Activated B cell treated with CpG ODN at 0.5 μM for 24 hours (primary cell): Measurements from ENCODE around the gene HORMAD2. TPM values are rescaled to one million over a fixed set of nuclear protein-coding genes. Genes with fewer than 3 reads are reported as not detected.

Source experiments
- ATAC-seq: fragments of 200-7000 bp; cut with Tn5 transposase; one replicate; pipeline ENCODE4 v1.10.0; 2021; ENCODE audit warnings: low read depth, mild to moderate bottlenecking, moderate library complexity
- CTCF ChIA-PET: fragments of 350-600 bp; sonication (Branson Sonifier 250); formaldehyde crosslinking; loops from one replicate; lab custom pipeline; 2021; ENCODE audit warnings: antibody characterized with exemption; lab: Charles Lee
- POLR2A ChIA-PET: fragments of 350-600 bp; sonication (Branson Sonifier 250); formaldehyde crosslinking; loops from one replicate; lab custom pipeline; 2021; ENCODE audit warnings: antibody characterized with exemption; lab: Charles Lee
- DNase-seq: peaks from one replicate; pipeline ENCODE4 v3.0.0; 2022
- H3K27ac Mint-ChIP-seq: one replicate; pipeline ENCODE4 v1.8.0; 2020; ENCODE audit warnings: mixed read lengths
- H3K27me3 Mint-ChIP-seq: one replicate; pipeline ENCODE4 v1.8.0; 2021; ENCODE audit warnings: mixed read lengths
- H3K36me3 Mint-ChIP-seq: one replicate; pipeline ENCODE4 v1.8.0; 2021; ENCODE audit warnings: low read depth, mixed read lengths
- H3K4me1 Mint-ChIP-seq: one replicate; pipeline ENCODE4 v1.8.0; 2021; ENCODE audit warnings: mixed read lengths
- H3K4me3 Mint-ChIP-seq: one replicate; pipeline ENCODE4 v1.8.0; 2020; ENCODE audit warnings: mild to moderate bottlenecking, mixed read lengths
- H3K9me3 Mint-ChIP-seq: one replicate; pipeline ENCODE4 v1.8.0; 2020; ENCODE audit warnings: mixed read lengths
- CTCF ChIP-seq: fragments of 200-600 bp; IDR thresholded peaks from one replicate; pipeline ENCODE4 v1.8.0; 2022; ENCODE audit warnings: antibody characterized with exemption, mild to moderate bottlenecking
- intact Hi-C: fragments of 100-400 bp; cut with micrococcal nuclease; formaldehyde crosslinking; loops from one replicate; pipeline ENCODE4 v1.15.1; 2024
- total RNA-seq: library from RNA; stranded (reverse); gene quantifications from 2 replicates; pipeline ENCODE4 v1.2.3, GENCODE V29; 2022

HORMAD2 gene
- total RNA-seq, 1 donor from 2014 or later = not detected

- POLR2A ChIA-PET = interaction anchor here (0.6 kb wide), 1 partner anchor 157 kb away, joined by 4 read pairs; no protein-coding TSS in a partner anchor
- DNase-seq (no peak), ATAC-seq (no peak)
- H3K9me3 Mint-ChIP-seq = no peaks in the 10 kb centered on the region
- no peak overlapping the region for H3K4me3 Mint-ChIP-seq
- no peak overlapping the region for H3K27ac Mint-ChIP-seq
- no peak for TF ChIP-seq CTCF
- peaks cover 1% of the 10 kb centered on the region for H3K4me1 Mint-ChIP-seq
- intact Hi-C loops = no loop called here
- CTCF ChIA-PET = no interaction called here
- H3K27me3 Mint-ChIP-seq = peaks cover 26% of the 10 kb centered on the region
- no peaks in the 10 kb centered on the region for H3K36me3 Mint-ChIP-seq
Observed at GRCh38 chr22:30186041-30186440, 105.8 kb downstream of the HORMAD2 start.

- intact Hi-C loops = no loop called here
- POLR2A ChIA-PET = interaction anchor here (0.6 kb wide), 1 partner anchor 157 kb away, joined by 4 read pairs; no protein-coding TSS in a partner anchor
- H3K9me3 Mint-ChIP-seq = no peaks in the 10 kb centered on the region
- DNase-seq (no peak), ATAC-seq (no peak)
- H3K4me3 Mint-ChIP-seq = no peak overlapping the region
- no peak overlapping the region for H3K27ac Mint-ChIP-seq
- CTCF ChIA-PET = no interaction called here
- H3K36me3 Mint-ChIP-seq = no peaks in the 10 kb centered on the region
- H3K27me3 Mint-ChIP-seq = peaks cover 24% of the 10 kb centered on the region
- H3K4me1 Mint-ChIP-seq = peaks cover 6% of the 10 kb centered on the region
- no peak for TF ChIP-seq CTCF
Observed at GRCh38 chr22:30186510-30186909, 106.2 kb downstream of the HORMAD2 start.

- ATAC-seq (no peak), DNase-seq (no peak)
- intact Hi-C loops = no loop called here
- Mint-ChIP-seq H3K27me3 (peaks cover 20% of the 10 kb centered on the region), H3K4me3 (no peak overlapping the region), H3K27ac (no peak overlapping the region), H3K4me1 (peaks cover 9% of the 10 kb centered on the region), H3K36me3 (no peaks in the 10 kb centered on the region), H3K9me3 (no peaks in the 10 kb centered on the region)
- ChIA-PET POLR2A (no interaction called here), CTCF (no interaction called here)
- no peak for TF ChIP-seq CTCF
Observed at GRCh38 chr22:30187094-30187493, 106.8 kb downstream of the HORMAD2 start.

GRCh38 chr22:30187529-30188407 lies 107.5 kb downstream of the HORMAD2 start:
- intact Hi-C loops = no loop called here
- H3K4me1 Mint-ChIP-seq = peaks cover 16% of the 10 kb centered on the region
- no peak for ATAC-seq
- no peaks in the 10 kb centered on the region for H3K36me3 Mint-ChIP-seq
- POLR2A ChIA-PET = no interaction called here
- no peak for TF ChIP-seq CTCF
- H3K27me3 Mint-ChIP-seq = peaks cover 17% of the 10 kb centered on the region
- no peaks in the 10 kb centered on the region for H3K9me3 Mint-ChIP-seq
- H3K4me3 Mint-ChIP-seq = no peak overlapping the region
- no peak for DNase-seq
- CTCF ChIA-PET = no interaction called here
- H3K27ac Mint-ChIP-seq = no peak overlapping the region

- Mint-ChIP-seq H3K36me3 (no peaks in the 10 kb centered on the region), H3K4me1 (peaks cover 22% of the 10 kb centered on the region), H3K27me3 (peaks cover 12% of the 10 kb centered on the region), H3K27ac (no peak overlapping the region), H3K4me3 (no peak overlapping the region), H3K9me3 (no peaks in the 10 kb centered on the region)
- ChIA-PET POLR2A (interaction anchor here (0.6 kb wide), 1 partner anchor 1158 kb away, joined by 10 read pairs; no protein-coding TSS in a partner anchor), CTCF (no interaction called here)
- DNase-seq (no peak), ATAC-seq (no peak)
- TF ChIP-seq CTCF = no peak
- intact Hi-C loops = no loop called here
Observed at GRCh38 chr22:30188911-30189310, 108.6 kb downstream of the HORMAD2 start.
